ENCODE results near the gene P2RX7.

Gene P2RX7

DNA sequence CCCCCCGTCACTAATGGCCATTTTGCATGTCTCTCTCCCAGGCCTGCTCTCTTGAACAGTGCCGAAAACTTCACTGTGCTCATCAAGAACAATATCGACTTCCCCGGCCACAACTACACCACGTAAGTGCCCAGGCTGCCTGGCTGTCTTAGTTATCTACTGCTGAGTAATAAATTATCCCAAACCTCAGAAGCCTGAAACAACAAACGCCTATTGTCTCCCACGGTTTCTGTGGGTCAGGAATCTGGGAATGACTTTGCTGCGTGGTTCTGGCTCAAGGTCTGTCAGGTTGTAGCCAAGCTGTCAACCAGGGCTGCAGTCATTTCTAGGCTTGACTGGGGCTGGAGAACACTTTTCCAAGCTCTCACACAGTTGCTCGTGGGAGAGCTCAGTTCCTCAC lies 32.6 kb downstream of the P2RX7 start:
- H3K27ac ChIP-seq: no peak overlapping the region
- H3K4me3 ChIP-seq: no peak overlapping the region

DNA sequence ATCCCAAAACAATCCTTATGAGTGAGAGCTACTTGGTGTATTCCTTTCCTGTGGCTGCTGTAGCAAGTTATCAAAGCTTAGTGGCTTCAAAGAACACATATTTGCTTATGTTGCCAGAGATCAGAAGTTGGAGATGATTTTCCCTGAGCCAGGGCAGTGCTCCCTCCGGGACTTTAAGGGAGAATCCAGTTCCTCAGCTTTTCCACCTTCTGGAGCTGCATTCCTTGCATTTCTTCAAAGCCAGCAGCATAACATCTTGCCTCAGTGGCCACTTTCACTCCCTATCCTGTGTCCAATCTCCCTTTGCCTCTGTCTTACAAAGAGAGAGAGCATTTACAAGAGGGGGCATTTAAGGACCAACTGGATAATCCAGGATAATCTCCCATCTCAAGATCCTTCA lies 33.7 kb downstream of the P2RX7 start:
- no peak overlapping the region for H3K4me3 ChIP-seq
- no peak overlapping the region for H3K27ac ChIP-seq

DNA sequence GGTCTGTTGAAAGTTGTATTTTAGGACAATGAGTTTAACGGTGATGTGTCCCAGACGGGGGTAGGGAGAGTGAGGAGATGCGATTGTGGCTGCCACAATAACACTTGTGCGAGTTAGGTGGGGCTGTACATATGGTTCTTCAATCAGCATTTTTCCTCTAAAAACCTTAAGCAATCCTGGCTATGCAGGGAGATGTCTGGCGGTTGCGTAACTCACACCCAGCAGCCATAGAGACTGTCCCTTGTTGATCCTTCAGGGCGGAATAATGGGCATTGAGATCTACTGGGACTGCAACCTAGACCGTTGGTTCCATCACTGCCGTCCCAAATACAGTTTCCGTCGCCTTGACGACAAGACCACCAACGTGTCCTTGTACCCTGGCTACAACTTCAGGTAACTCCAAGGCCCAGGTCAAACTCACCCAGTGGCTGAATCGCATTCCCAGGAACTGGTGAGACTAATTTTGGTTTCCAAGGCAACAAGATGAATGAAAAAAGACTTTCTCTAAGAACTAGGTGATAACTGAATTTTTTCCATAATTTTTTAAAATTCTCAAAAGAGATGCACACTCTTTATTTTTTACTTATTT lies 34.6 kb downstream of the P2RX7 start:
- no peak overlapping the region for H3K27ac ChIP-seq
- no peak overlapping the region for H3K4me3 ChIP-seq

DNA sequence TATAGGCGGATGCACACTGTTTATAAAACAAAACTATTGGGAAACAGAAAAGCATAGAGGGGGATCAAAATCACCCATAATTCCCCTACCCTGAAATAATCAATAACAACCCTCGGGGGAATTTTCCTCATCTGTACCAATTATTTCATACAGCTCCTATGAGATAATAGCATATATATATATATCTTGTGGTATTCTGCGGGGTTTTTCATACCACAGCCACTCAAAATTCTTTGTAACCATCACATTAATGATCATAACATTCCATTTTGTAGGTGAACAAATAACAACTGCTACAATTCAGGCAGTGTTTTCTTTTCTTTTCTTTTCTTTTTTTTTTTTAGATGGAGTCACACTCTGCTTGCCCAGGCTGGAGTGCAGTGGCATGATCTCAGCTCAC lies 35.3 kb downstream of the P2RX7 start:
- no peak overlapping the region for H3K27ac ChIP-seq

DNA sequence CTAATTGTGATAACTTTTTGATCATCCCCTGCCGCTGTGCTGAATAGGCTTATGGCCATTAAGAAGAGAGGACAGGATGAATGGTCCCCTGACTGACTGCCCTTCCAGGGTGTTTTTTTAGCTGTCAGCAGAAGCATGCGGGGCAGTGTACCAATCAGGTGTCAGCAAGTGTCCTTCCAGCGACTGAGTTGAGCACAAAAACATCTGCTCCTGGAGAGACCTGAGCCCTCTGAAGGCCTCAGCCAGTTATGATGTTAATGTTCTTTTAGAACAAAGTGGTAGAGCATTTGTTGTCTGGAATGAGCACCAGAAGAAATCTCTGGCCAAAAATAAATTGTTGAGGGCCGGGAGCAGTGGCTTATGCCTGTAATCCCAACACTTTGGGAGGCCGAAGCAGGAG lies 37.5 kb downstream of the P2RX7 start:
- Histone ChIP-seq H3K4me3 (no peak overlapping the region), H3K27ac (no peak overlapping the region)

More for the DNA sequence above, 35.3 kb downstream of the P2RX7 start:
- no peak overlapping the region for H3K4me3 ChIP-seq

DNA sequence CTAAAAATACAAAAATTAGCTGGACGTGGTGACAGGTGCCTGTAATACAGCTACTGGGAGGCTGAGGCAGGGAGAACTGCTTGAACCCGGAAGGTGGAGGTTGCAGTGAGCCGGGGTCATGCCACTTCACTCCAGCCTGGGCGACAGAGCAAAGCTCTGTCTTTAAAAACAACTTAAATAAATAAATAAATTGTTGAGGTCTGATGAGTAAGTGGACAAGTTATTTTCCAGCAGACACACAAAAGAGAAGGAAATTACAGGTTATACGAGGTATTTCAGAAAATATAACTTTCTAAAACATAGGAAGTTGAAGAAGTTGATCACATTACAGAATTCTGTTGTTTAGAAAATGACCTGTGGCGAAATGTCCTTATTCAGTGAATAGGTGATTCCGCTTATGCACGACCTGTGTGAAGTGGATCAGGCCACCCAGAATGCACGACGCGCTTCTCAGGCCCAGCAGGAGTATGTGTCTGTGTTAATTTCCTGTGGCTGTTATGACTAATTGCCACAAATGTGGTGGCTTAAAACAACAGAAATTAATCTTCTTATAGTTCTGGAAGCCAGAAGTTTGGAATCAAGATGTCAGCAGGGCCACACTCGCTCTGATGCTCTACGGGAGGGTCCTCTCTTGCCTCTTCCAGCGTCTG lies 38.1 kb downstream of the P2RX7 start:
- Histone ChIP-seq H3K4me3 (no peak overlapping the region), H3K27ac (no peak overlapping the region)

DNA sequence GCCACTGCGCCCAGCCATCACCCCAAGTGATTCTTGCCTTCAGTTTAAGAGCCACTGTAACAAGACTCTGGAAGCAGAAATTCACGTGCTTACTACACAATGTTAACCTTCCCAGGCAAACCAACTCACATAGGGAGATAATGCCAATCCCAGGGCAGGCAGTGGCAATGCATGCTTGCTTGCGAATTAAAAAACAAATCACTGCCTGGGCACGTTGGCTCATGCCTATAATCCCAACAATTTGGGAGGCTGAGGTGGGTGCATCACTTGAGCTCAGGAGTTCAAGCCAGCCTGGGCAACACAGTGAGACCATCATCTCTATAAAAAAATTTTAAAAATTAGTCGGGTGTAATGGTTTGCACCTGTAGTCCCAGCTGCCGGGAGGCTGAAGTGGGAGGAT lies 39.5 kb downstream of the P2RX7 start:
- Histone ChIP-seq H3K4me3 (no peak overlapping the region), H3K27ac (no peak overlapping the region)

DNA sequence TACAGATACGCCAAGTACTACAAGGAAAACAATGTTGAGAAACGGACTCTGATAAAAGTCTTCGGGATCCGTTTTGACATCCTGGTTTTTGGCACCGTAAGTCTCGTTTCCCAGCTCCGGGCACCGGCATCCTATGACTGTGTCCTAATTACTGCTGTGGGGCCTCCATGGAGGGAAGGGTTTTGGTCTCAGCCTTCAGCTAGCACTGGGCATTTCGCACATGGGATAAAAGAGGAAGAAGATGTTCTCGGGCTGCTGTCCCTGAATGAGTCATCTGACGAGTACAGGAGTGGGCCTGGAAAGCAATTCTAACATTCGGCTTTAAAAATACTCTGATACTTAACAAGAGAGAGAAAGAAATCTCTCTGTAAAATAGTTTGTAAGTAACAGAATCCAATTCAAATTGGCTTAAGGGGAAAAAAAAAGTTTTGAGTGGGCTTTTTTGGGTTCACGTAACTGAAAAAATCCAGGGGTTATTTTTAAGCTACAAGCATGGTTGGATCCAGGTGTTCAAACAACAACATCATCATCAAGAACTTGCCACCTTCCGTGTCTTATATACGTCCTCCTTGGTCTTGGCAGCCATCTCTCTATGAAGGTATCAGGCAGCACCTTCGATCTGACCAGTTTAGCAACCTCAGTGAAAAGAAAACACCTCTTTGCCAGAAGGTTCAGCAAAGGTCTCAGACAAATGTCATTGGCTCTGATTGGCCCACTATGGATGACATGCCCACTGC lies 42.9 kb downstream of the P2RX7 start:
- Histone ChIP-seq H3K27ac (peak overlapping the region in 1 of 21 experiments; percentile 19), H3K4me3 (no peak overlapping the region)

DNA sequence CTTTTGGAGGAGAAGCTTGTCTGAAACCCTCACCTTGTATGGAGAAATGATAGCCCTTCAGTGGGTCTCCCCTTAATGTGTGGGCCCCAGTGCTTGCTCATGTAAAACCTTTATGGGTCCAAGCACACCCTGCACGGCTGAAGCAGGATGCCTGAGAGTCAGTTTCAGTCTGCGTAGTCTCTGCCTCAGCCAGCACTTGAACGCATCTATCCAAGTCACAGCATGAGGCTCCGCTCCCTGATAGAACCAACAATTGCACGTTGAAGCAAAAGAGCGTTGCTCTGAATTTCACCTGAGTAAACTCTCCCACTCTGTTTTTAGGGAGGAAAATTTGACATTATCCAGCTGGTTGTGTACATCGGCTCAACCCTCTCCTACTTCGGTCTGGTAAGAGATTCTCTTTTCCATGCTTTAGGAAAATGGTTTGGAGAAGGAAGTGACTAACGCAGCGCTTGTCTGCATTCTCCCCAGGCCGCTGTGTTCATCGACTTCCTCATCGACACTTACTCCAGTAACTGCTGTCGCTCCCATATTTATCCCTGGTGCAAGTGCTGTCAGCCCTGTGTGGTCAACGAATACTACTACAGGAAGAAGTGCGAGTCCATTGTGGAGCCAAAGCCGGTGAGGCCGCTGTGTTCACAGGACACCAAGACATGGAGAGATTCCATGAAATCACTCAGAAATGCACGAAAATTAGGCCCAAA lies 44.3 kb downstream of the P2RX7 start:
- H3K27ac ChIP-seq: no peak overlapping the region
- no peak overlapping the region for H3K4me3 ChIP-seq

DNA sequence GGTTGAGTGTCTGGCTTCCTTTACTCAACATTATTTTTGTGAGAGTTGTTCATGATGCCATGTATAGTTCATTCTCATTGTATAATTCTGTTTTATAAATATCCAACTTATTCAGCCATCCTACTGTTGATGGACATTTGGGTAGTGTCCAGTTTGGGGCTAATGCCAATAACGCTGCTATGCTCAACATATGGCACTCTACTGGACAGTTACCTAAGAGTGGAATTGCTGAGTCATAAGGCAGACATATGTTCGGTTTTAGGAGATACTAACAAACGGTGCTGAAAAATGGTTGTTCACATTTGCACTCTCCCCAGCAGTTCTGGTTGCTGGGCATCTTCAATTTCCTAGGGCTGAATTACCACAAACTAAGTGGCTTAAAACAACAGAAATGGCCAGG lies 48.5 kb downstream of the P2RX7 start:
- H3K27ac ChIP-seq: no peak overlapping the region
- no peak overlapping the region for H3K4me3 ChIP-seq

DNA sequence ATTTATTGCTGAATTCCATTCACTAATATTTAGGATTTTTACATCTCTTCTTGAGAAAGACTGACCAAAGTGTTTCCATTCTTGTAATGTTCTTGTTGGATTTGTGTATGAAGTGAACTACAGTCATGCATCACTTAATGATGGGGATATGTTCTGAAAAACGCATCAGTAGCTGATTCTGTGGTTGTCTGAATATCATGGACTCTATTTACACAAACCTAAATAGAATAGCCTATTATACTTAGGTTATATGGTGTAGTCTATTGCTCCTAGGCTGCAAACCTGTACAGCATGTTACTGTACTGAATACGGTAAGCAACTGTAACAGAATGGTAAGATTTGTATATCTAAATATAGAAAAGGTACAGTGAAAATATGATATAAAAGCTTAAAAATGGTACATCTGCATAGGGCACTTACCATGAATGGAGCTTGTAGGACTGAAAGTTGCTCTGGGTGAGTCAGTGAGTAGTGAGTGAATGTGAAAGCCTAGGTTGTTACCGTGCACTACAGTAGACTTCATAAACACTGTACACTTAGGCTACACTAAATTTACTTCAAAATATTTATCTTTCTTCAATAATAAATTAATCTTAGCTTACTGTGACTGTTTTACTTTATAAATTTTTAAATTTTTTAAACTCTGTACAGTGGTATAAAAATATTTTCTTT lies 49.7 kb downstream of the P2RX7 start:
- Histone ChIP-seq H3K4me3 (no peak overlapping the region), H3K27ac (no peak overlapping the region)

DNA sequence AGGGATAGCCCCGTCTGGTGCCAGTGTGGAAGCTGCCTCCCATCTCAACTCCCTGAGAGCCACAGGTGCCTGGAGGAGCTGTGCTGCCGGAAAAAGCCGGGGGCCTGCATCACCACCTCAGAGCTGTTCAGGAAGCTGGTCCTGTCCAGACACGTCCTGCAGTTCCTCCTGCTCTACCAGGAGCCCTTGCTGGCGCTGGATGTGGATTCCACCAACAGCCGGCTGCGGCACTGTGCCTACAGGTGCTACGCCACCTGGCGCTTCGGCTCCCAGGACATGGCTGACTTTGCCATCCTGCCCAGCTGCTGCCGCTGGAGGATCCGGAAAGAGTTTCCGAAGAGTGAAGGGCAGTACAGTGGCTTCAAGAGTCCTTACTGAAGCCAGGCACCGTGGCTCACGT lies 51.7 kb downstream of the P2RX7 start:
- no peak overlapping the region for H3K4me3 ChIP-seq
- peak overlapping the region in 1 of 21 experiments; percentile 17 for H3K27ac ChIP-seq

DNA sequence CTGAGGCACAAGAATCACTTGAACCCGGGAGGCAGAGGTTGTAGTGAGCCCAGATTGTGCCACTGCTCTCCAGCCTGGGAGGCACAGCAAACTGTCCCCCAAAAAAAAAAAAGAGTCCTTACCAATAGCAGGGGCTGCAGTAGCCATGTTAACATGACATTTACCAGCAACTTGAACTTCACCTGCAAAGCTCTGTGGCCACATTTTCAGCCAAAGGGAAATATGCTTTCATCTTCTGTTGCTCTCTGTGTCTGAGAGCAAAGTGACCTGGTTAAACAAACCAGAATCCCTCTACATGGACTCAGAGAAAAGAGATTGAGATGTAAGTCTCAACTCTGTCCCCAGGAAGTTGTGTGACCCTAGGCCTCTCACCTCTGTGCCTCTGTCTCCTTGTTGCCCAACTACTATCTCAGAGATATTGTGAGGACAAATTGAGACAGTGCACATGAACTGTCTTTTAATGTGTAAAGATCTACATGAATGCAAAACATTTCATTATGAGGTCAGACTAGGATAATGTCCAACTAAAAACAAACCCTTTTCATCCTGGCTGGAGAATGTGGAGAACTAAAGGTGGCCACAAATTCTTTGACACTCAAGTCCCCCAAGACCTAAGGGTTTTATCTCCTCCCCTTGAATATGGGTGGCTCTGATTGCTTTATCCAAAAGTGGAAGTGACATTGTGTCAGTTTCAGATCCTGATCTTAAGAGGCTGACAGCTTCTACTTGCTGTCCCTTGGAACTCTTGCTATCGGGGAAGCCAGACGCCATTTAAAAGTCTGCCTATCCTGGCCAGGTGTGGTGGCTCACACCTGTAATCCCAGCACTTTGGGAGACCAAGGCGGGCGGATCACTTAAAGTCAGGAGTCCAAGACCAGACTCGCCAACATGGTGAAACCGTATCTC lies 52.6 kb downstream of the P2RX7 start:
- peak overlapping the region in 1 of 21 experiments; percentile 17 for H3K27ac ChIP-seq
- H3K4me3 ChIP-seq: no peak overlapping the region

DNA sequence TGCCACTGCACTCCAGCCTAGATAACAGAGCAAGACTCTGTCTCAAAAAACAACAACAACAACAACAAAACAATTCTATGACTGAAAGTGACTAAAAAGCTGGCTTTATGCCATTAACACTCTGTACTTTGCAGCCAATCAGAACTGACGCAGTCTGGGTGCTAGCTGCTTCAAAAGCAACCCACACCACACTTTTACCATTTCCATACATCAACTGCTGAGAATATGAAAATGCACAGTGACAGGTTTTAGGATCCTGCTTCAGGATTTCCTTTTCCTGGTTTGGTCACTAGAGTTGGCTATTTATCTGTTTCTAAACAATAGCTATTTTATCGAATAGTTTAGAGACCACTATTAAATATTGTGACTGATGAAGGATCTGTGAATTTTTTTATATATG lies 54.1 kb downstream of the P2RX7 start:
- H3K4me3 ChIP-seq: no peak overlapping the region
- no peak overlapping the region for H3K27ac ChIP-seq

DNA sequence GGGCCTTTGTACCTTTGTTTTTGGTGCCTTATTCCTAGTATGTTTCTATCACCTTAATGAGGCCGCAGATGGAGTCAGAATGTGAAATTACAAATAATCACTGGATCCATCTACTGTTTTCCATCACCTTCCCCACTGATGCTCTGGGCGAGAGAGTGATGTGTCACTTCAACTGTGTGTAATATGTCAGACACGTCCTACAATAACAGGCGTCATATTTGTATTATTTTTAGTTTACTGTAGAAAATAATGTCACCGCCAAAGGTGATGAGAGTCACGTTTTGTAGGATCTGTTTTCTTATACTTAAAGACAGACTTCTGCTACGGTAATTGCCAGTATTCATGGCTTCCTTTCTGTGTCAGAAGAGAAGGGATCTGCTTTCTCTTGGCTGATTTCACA lies 54.8 kb downstream of the P2RX7 start:
- no peak overlapping the region for H3K27ac ChIP-seq
- H3K4me3 ChIP-seq: no peak overlapping the region

DNA sequence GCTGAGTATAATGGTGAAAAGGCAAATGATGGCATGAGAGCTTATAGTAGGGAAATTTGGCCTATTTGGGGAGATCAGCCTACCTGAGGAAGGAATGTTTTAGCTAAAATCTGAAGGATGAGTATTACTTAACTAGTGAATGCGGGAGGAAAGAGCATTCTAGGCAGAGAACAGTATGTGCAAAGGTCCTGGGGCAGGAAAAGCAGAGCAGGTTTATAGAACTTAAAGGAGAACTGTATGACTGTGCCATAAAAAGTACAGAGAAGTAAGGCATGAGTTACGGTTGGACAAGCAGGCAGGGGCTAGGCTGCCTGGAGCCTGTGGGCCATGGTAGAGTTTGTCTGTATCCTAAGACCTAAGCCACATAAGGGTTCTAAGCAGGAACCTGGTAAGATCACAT lies 55.6 kb downstream of the P2RX7 start:
- no peak overlapping the region for H3K4me3 ChIP-seq
- H3K27ac ChIP-seq: no peak overlapping the region

DNA sequence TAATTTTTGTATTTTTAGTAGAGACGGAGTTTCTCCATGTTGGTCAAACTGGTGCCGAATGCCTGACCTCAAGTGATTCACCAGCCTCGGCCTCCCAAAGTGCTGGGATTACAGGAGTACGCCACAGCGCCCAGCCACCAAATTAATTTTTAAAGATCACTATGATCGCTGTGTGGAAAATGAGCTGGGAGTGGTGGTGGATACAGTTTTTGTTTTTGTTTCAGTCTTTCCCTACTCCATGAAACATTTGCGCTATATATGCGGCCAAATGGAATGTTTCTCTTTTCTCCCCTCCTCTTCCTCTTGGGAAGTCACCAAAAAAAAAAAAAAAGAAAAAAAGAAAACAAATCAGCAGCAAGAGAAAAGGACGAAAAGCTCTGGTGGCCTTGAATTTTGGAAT lies 56.5 kb downstream of the P2RX7 start:
- H3K27ac ChIP-seq: peak overlapping the region in 1 of 21 experiments; percentile 31
- H3K4me3 ChIP-seq: no peak overlapping the region

DNA sequence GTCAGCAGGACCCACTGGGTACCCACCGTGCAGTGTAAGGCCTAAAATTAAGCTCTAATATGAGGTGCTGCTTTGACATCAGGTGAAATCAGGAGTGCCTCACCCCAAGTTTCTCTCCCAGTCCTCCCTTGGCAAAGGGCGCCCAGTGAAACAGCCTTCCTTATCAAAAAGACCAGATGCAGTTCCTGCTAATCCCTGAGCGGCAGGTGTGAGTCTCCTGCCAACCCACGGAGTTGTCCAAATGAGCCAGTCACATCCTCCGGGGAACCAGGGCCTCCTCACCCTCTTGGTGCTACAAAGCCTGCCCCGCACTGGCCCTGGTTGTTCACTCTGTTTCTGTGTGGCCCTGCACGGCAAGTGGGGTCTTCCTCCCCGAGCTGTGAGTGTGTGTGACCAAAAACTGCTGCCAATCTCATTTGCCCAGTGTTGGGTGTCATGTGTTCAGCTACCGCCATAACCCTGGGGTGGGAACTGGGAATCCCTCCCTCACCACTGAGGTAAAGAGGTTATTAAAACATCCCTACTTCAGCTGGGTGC lies 57.0 kb downstream of the P2RX7 start:
- peak overlapping the region in 2 of 21 experiments; percentile 31 to 69 for H3K27ac ChIP-seq
- H3K4me3 ChIP-seq: no peak overlapping the region

DNA sequence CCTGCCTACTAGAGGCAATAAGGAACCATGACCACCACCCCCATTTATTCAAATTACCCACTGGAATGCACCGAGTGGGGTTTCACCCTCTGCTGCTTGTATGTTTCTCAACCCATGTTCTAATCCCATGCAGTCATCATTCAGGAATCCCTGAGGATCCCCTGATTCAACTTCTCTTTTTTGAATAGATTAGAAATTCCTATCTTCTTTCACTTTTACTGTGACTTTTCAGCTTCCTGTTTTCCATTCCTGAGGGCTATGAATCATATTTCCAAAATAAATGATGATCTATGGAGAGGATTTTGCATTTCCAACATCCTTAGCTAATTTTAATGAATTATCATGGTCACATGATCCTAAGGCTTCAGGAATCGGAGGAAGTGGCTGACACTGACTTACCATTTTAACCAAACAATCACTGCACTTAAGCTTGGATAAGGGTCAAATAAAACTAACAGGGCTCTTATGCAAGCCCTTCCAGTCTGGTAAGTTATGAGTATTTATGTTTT lies 57.9 kb downstream of the P2RX7 start:
- Histone ChIP-seq H3K4me3 (no peak overlapping the region), H3K27ac (peak overlapping the region in 8 of 21 experiments; percentile 9 to 72 (median 58))

Measured in skin epidermis (tissue), 12 donors.